T-cell (primary cell): Measurements from ENCODE around the gene GLYATL2. TPM values are rescaled to one million over a fixed set of nuclear protein-coding genes. Genes with fewer than 3 reads are reported as not detected.

Experiments used
- ATAC-seq, 4 experiments: fragments of 200-7000 bp in 3 of 4; fragments of 150-1000 bp in 1 of 4; cut with Tn5 transposase; replicated peaks in 1 of 4; 1 replicate in 3 of 4; 2 replicates in 1 of 4; pipeline ENCODE4 v1.10.0; 2021; ENCODE audit warnings: moderate library complexity in 3 of 4, mild to moderate bottlenecking in 2 of 4, moderate number of reproducible peaks in 1 of 4
- CTCF ChIA-PET, 2 donors: fragments of 300-600 bp; sonication (Branson Sonifier 250); formaldehyde crosslinking; loops; one replicate each; lab custom pipeline; 2022; ENCODE audit warnings: antibody characterized with exemption in 2 of 2; lab: Charles Lee
- POLR2A ChIA-PET, 2 donors: fragments of 300-600 bp; sonication (Branson Sonifier 250); formaldehyde crosslinking; loops; one replicate each; lab custom pipeline; 2022; ENCODE audit warnings: antibody characterized with exemption in 2 of 2; lab: Charles Lee
- DNase-seq, 35 experiments: peaks; one replicate each; pipeline versions ENCODE4 v3.0.0 to v3.0.0-alpha.2; 2013 to 2023
- H3K27ac ChIP-seq: one replicate; pipeline ENCODE4 v1.5.1; 2013; ENCODE audit warnings: low read length
- H3K27me3 ChIP-seq, 2 experiments: replicated peaks in 1 of 2; 1 replicate in 1 of 2; 2 replicates in 1 of 2; pipeline versions ENCODE4 v1.6.1 to v1.7.0; 2013; ENCODE audit warnings: low read length in 1 of 2, mixed read lengths in 1 of 2; ENCODE audit not compliant: control insufficient read depth in 2 of 2, insufficient read depth in 2 of 2; ENCODE audit errors: extremely low read depth in 1 of 2
- H3K36me3 ChIP-seq, 2 donors: 1 replicate in 1 of 2; 2 replicates in 1 of 2; pipeline versions ENCODE4 v1.6.1 to v1.7.0; 2013; ENCODE audit warnings: low read length in 1 of 2; ENCODE audit not compliant: control insufficient read depth in 2 of 2, insufficient read depth in 1 of 2; ENCODE audit errors: extremely low read depth in 1 of 2
- H3K4me1 ChIP-seq, 2 experiments: 1 replicate in 1 of 2; 2 replicates in 1 of 2; pipeline versions ENCODE4 v1.6.1 to v1.7.0; 2013; ENCODE audit warnings: low read length in 2 of 2, mixed read lengths in 1 of 2; ENCODE audit not compliant: insufficient read depth in 2 of 2, control insufficient read depth in 1 of 2; ENCODE audit errors: extremely low read depth in 1 of 2
- H3K4me3 ChIP-seq, 2 donors: 1 replicate in 1 of 2; 2 replicates in 1 of 2; pipeline versions ENCODE4 v1.5.1 to v1.7.0; 2013; ENCODE audit warnings: mild to moderate bottlenecking in 2 of 2, low read length in 1 of 2, moderate library complexity in 1 of 2; ENCODE audit not compliant: control insufficient read depth in 1 of 2; ENCODE audit errors: extremely low read depth in 1 of 2
- H3K9me3 ChIP-seq: 2 replicates; pipeline ENCODE4 v1.7.0; 2013
- H3K27ac Mint-ChIP-seq, 2 donors: one replicate each; pipeline ENCODE4 v1.8.0; 2020 to 2021; ENCODE audit warnings: mild to moderate bottlenecking in 2 of 2, mixed read lengths in 2 of 2
- H3K27me3 Mint-ChIP-seq, 2 donors: one replicate each; pipeline ENCODE4 v1.8.0; 2021 to 2022; ENCODE audit warnings: mixed read lengths in 2 of 2
- H3K36me3 Mint-ChIP-seq: one replicate; pipeline ENCODE4 v1.8.0; 2021; ENCODE audit warnings: mixed read lengths
- H3K4me1 Mint-ChIP-seq, 3 donors: one replicate each; pipeline ENCODE4 v1.8.0; 2020 to 2022; ENCODE audit warnings: mixed read lengths in 3 of 3, mild to moderate bottlenecking in 1 of 3
- H3K4me3 Mint-ChIP-seq, 3 donors: one replicate each; pipeline ENCODE4 v1.8.0; 2020 to 2022; ENCODE audit warnings: mild to moderate bottlenecking in 3 of 3, mixed read lengths in 3 of 3, moderate library complexity in 3 of 3
- H3K9me3 Mint-ChIP-seq, 3 donors: one replicate each; pipeline ENCODE4 v1.8.0; 2020 to 2022; ENCODE audit warnings: mixed read lengths in 3 of 3
- WGBS: methylation state at CpG from one replicate; pipeline ENCODE4 v1.1.5; 2013; ENCODE audit warnings: missing lambda C conversion rate; ENCODE audit not compliant: insufficient coverage; 5-methylcytosine and 5-hydroxymethylcytosine counted together
- total RNA-seq, 35 experiments: library from RNA in 6 of 35; stranded (reverse) in 6 of 35; fragments of 120-200 nt in 1 of 35; gene quantifications; one replicate each; pipeline versions ENCODE4 v1.2.1 to v1.2.4 and lab custom pipeline; 2013 to 2026

GLYATL2 gene
- total RNA-seq, 5 donors from 2014 or later (not counting 1 experiment from before 2014, with no cell fraction given) = not detected

GRCh38 chr11:58837707-58838388 lies 6.7 kb downstream of the GLYATL2 start:
- H3K4me3 Mint-ChIP-seq = no peak overlapping the region
- no peaks in the 10 kb centered on the region for H3K4me1 Mint-ChIP-seq
- Histone ChIP-seq H3K9me3 (no peaks in the 10 kb centered on the region), H3K4me1 (no peaks in the 10 kb centered on the region), H3K27ac (no peak overlapping the region), H3K27me3 (no peaks in the 10 kb centered on the region), H3K4me3 (no peak overlapping the region), H3K36me3 (no peaks in the 10 kb centered on the region)
- no peak for ATAC-seq
- ChIA-PET CTCF (no interaction called here), POLR2A (no interaction called here)
- H3K9me3 Mint-ChIP-seq = no peaks in the 10 kb centered on the region
- no peak overlapping the region for H3K27ac Mint-ChIP-seq
- no peaks in the 10 kb centered on the region for H3K36me3 Mint-ChIP-seq
- no peak for DNase-seq
- H3K27me3 Mint-ChIP-seq = peaks cover 13 to 28% of the 10 kb centered on the region in 2 donors
- WGBS = 60% methylated on average over 3 of the region's 5 CpGs

GRCh38 chr11:58832056-58832645 lies 12.4 kb downstream of the GLYATL2 start:
- DNase-seq (no peak), ATAC-seq (no peak)
- Histone ChIP-seq H3K9me3 (no peaks in the 10 kb centered on the region), H3K4me3 (no peak overlapping the region), H3K36me3 (no peaks in the 10 kb centered on the region), H3K27ac (no peak overlapping the region), H3K4me1 (no peaks in the 10 kb centered on the region), H3K27me3 (peaks cover 0 to 6% of the 10 kb centered on the region in 2 experiments)
- H3K4me3 Mint-ChIP-seq = no peak overlapping the region
- no peaks in the 10 kb centered on the region for H3K4me1 Mint-ChIP-seq
- ChIA-PET CTCF (no interaction called here), POLR2A (no interaction called here)
- H3K36me3 Mint-ChIP-seq = no peaks in the 10 kb centered on the region
- WGBS = no CpG with 5 or more reads among the region's 1 CpG
- peaks cover 12 to 15% of the 10 kb centered on the region in 2 donors for H3K27me3 Mint-ChIP-seq
- H3K9me3 Mint-ChIP-seq = no peaks in the 10 kb centered on the region
- no peak overlapping the region for H3K27ac Mint-ChIP-seq

- 60% methylated on average over 25 of the region's 31 CpGs for WGBS
- H3K27me3 Mint-ChIP-seq = peaks cover 7 to 15% of the 10 kb centered on the region in 2 donors
- H3K27ac ChIP-seq = no peak overlapping the region
- POLR2A ChIA-PET = no interaction called here
- CTCF ChIA-PET = no interaction called here
- H3K4me1 Mint-ChIP-seq = no peaks in the 10 kb centered on the region
- H3K4me3 Mint-ChIP-seq = no peak overlapping the region
- H3K9me3 Mint-ChIP-seq = no peaks in the 10 kb centered on the region
- DNase-seq = no peak
- no peaks in the 10 kb centered on the region for H3K4me1 ChIP-seq
- ATAC-seq = no peak
- H3K4me3 ChIP-seq = no peak overlapping the region
- no peaks in the 10 kb centered on the region for H3K36me3 Mint-ChIP-seq
- no peaks in the 10 kb centered on the region for H3K36me3 ChIP-seq
- peaks cover 0 to 6% of the 10 kb centered on the region in 2 experiments for H3K27me3 ChIP-seq
- H3K27ac Mint-ChIP-seq = no peak overlapping the region
- H3K9me3 ChIP-seq = no peaks in the 10 kb centered on the region
These were observed 13.7 kb downstream of the GLYATL2 start for GRCh38 chr11:58830673-58831301.

GRCh38 chr11:58829786-58830185 lies 14.7 kb downstream of the GLYATL2 start:
- no peaks in the 10 kb centered on the region for H3K4me1 Mint-ChIP-seq
- Histone ChIP-seq H3K4me1 (no peaks in the 10 kb centered on the region), H3K4me3 (no peak overlapping the region)

GRCh38 chr11:58813693-58814092 lies 30.8 kb downstream of the GLYATL2 start:
- Mint-ChIP-seq H3K4me3 (no peak overlapping the region), H3K4me1 (no peaks in the 10 kb centered on the region), H3K9me3 (peaks cover 0 to 13% (median 6%) of the 10 kb centered on the region in 3 donors), H3K27ac (no peak overlapping the region), H3K36me3 (no peaks in the 10 kb centered on the region), H3K27me3 (peaks cover 9 to 18% of the 10 kb centered on the region in 2 donors)
- Histone ChIP-seq H3K27me3 (peaks cover 0 to 10% of the 10 kb centered on the region in 2 experiments), H3K9me3 (no peaks in the 10 kb centered on the region), H3K4me1 (no peaks in the 10 kb centered on the region), H3K36me3 (no peaks in the 10 kb centered on the region), H3K27ac (no peak overlapping the region), H3K4me3 (no peak overlapping the region)
- DNase-seq (no peak), ATAC-seq (no peak)
- ChIA-PET POLR2A (interaction anchor here in 1 of 2 donors (0.6 kb wide), 1 partner anchor 17 kb away, joined by 3 read pairs; no protein-coding TSS in a partner anchor), CTCF (interaction anchor here in 1 of 2 donors (0.6 kb wide), 2 partner anchors 242 to 1364 kb away, joined by 3 read pairs; no protein-coding TSS in a partner anchor)
- WGBS = no CpG with 5 or more reads among the region's 1 CpG

More at GRCh38 chr11:58829786-58830185, 14.7 kb downstream of the GLYATL2 start:
- DNase-seq (no peak), ATAC-seq (no peak)
- POLR2A ChIA-PET = no interaction called here
- peaks cover 0 to 6% of the 10 kb centered on the region in 2 experiments for H3K27me3 ChIP-seq
- H3K9me3 ChIP-seq = no peaks in the 10 kb centered on the region
- H3K36me3 Mint-ChIP-seq = no peaks in the 10 kb centered on the region
- CTCF ChIA-PET = no interaction called here
- no peak overlapping the region for H3K27ac ChIP-seq
- H3K9me3 Mint-ChIP-seq = no peaks in the 10 kb centered on the region
- H3K36me3 ChIP-seq = no peaks in the 10 kb centered on the region
- H3K27me3 Mint-ChIP-seq = peaks cover 3 to 16% of the 10 kb centered on the region in 2 donors
- H3K4me3 Mint-ChIP-seq = no peak overlapping the region
- no peak overlapping the region for H3K27ac Mint-ChIP-seq

- 88% methylated on average over 2 of the region's 3 CpGs for WGBS
- CTCF ChIA-PET = no interaction called here
These were observed 33.0 kb downstream of the GLYATL2 start for GRCh38 chr11:58811499-58811898.

More at GRCh38 chr11:58811499-58811898, 33.0 kb downstream of the GLYATL2 start:
- POLR2A ChIA-PET = no interaction called here
- Histone ChIP-seq H3K4me1 (no peaks in the 10 kb centered on the region), H3K9me3 (no peaks in the 10 kb centered on the region), H3K27me3 (peaks cover 0 to 9% of the 10 kb centered on the region in 2 experiments), H3K4me3 (no peak overlapping the region), H3K27ac (no peak overlapping the region), H3K36me3 (no peaks in the 10 kb centered on the region)
- ATAC-seq = no peak
- Mint-ChIP-seq H3K27ac (no peak overlapping the region), H3K4me3 (no peak overlapping the region), H3K9me3 (peaks cover 0 to 5% (median 4%) of the 10 kb centered on the region in 3 donors), H3K27me3 (peaks cover 8 to 10% of the 10 kb centered on the region in 2 donors), H3K4me1 (no peaks in the 10 kb centered on the region), H3K36me3 (no peaks in the 10 kb centered on the region)
- DNase-seq = no peak
